Esophagus squamous epithelium (tissue), 4 donors: Measurements from ENCODE around the gene CCSER1.

Experiments
- POLR2A ChIP-seq, 4 donors: fragments of 450-650 bp; IDR thresholded peaks; one replicate each; pipeline ENCODE4 v1.6.1; 2017; ENCODE audit warnings: antibody characterized with exemption in 4 of 4, mild to moderate bottlenecking in 4 of 4, moderate library complexity in 3 of 4
- TF ChIP-seq, protein P1 (sequence below), 6 experiments: fragments of 450-650 bp in 4 of 6; fragments of 200-600 bp in 2 of 6; sonication (generic) in 2 of 6; IDR thresholded peaks; one replicate each; pipeline ENCODE4 v1.5.1; 2016 to 2019; ENCODE audit warnings: antibody characterized with exemption in 6 of 6, mild to moderate bottlenecking in 4 of 6, moderate library complexity in 4 of 6

DNA sequence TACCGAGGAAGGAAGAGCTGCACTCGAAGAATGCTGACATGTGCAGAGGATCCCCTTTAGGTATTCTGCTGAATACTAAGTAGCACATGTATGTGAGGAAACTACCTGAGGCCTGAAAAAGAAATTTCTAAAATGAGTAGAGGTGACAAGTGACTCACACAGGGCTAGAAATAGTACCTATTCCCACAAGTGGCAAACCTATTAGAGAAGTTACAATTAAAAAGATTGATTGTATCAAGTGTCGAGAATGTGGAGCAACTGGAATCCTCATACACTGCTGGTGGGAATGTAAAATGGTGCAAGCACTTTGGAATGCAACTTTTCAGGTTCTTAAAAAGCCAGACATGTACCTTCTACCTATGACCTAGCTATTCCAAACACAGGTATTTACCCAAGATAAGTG, 47.4 kb downstream of the CCSER1 start:
- TF ChIP-seq, protein P1, sequence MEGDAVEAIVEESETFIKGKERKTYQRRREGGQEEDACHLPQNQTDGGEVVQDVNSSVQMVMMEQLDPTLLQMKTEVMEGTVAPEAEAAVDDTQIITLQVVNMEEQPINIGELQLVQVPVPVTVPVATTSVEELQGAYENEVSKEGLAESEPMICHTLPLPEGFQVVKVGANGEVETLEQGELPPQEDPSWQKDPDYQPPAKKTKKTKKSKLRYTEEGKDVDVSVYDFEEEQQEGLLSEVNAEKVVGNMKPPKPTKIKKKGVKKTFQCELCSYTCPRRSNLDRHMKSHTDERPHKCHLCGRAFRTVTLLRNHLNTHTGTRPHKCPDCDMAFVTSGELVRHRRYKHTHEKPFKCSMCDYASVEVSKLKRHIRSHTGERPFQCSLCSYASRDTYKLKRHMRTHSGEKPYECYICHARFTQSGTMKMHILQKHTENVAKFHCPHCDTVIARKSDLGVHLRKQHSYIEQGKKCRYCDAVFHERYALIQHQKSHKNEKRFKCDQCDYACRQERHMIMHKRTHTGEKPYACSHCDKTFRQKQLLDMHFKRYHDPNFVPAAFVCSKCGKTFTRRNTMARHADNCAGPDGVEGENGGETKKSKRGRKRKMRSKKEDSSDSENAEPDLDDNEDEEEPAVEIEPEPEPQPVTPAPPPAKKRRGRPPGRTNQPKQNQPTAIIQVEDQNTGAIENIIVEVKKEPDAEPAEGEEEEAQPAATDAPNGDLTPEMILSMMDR (IDR thresholded peaks at IDR 0.05) = no peak
- no peak for TF ChIP-seq POLR2A (IDR thresholded peaks at IDR 0.05)
